Fibroblast of gingiva (primary cell): Measurements from ENCODE around the gene RHEBL1.

ENCODE experiments used
- DNase-seq: peaks from one replicate; pipeline ENCODE4 v3.0.0-alpha.2; 2011; ENCODE audit warnings: low read depth

RHEBL1 gene

GRCh38 chr12:49037111-49037946 lies 32.5 kb downstream of the RHEBL1 start:
- no peak for DNase-seq

DNA sequence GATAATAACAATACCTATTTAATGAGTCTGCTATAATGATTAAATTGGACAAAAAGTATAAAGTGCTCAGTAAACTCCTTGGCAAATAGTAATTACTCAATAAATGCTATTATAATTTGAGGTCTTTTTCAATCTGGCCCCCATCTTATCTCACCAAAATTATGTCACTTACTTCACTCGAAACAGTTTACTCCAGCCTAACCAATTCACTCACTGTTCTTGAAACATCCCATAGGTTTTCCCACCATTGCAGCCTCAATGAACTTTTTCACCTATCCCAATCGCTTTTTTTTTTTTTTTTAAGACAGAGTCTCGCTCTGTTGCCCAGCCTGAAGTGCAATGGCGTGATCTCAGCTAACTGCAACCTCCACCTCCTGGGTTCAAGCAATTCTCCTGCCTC lies 33.8 kb downstream of the RHEBL1 start:
- no peak for DNase-seq

DNA sequence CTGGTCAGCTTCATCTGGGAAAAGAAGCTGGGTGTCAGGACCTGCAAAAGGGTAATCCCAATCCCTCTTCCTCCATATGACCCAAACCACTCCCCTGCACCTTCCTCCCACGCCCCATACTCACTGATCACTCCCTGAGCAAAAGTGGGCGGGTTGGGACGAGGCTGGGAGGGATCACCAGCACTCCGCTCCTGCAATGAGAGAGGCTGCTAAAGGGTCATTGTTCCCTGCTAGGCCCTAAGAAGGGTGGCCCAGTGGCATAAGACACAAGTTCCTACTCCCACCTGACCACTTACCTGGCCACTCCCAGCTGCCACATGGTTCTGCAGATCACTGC lies 35.5 kb downstream of the RHEBL1 start:
- DNase-seq = no peak

- no peak for DNase-seq
Measured at GRCh38 chr12:49033611-49034285, 36.0 kb downstream of the RHEBL1 start.

- no peak for DNase-seq
Measured at GRCh38 chr12:49032679-49033447, 36.9 kb downstream of the RHEBL1 start.

GRCh38 chr12:49032276-49032675 lies 37.5 kb downstream of the RHEBL1 start:
- no peak for DNase-seq

DNA sequence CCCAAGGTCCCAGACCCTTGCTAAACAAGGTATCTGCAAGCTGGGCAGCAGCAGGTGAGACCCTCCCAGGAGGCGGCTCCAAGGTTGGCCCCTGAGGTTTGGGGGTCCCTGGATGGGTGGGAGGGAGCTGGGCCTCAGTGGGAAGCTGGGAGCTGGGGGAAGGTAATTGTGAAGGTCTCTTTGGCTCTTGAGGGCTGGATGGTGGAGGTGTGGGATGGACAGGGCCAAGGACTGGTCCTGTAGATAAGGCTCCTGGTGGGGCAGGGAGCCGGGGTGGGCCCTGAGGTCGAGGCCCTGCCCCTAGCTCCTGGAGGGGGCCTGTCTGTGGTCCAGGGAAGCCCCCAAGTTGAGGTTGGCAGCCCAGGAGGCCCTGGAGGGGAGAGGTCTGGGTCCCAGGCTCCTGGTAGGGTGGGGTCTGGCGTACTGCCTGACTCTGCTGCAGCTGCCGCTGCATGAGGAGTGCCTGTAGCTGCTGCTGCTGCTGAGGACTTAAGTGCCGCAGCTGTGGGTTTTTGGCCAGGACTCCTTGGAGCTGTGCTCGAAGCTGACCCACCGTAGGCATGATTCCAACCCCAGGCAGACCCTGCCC lies 38.1 kb downstream of the RHEBL1 start:
- no peak for DNase-seq

DNA sequence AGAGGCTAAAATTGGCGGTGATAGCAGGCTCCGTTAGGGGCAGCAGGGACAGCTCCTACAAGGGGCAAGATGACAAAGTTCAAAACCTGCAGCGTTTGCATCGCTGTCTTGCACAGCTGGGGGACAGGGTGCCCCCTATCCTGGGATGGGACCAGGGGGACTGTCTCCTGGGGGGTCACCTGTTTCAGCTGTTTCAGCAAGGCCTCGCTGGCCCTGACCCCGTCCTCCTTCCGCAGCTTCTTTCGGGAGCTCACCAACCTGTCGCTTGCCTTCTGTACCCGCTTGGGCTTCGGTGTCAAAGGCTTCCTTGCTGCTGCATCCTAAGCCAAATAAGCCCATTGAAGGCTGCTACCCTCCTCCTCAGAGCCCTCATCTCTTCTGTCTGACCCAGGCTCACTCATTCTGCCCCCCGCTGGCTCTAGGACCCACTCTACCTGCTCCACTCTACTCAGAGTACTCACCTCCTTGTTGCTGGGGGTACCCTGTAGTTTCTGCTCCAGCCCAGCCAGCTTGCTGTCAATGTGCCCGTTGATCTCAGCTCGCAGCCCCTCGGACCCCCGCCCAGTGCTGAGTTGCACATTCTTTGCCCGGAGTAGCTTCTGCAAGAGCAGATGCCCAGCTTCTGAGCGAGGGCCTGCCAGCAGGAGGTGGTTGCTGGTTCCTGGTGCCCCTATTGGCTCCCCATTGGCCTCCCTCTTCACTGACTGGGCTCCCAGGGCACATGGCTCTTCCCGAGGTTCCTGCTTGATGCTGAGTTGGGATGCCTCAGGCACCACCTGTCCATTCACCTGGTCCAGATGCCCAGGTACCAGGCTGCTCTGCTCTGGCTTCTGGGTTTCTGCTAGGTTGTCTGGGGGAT lies 38.8 kb downstream of the RHEBL1 start:
- DNase-seq = no peak

- DNase-seq = no peak
Measured at GRCh38 chr12:49030119-49030518, 39.7 kb downstream of the RHEBL1 start.

DNA sequence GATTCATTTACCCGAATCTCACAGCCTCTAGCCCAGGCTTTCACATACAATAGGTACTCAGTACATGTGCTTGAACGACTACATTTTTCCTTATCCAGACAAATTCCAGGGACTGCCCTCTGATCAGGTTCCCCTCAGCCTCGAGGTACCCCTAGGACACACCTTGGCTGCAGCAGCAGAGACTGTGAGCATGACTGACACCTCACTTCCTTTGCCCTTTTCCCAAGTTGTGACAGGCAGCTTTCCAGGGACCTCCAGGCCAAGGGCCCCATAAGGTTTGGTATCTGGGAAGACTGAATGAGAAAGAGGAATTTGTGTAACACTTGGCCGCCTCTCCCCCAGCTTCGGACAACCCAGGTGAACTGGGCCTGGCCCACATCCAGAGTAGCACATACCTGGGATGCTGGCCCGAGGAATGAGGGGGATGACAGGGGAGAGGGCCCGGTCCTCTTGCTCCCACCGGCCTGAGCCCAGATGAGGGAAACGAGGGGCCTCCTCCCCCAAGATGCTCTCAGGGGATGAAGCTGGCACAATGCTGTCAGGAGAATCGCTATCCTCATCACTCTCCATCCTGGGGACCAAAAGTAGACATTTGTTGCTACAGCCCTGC lies 41.0 kb downstream of the RHEBL1 start:
- no peak for DNase-seq

DNA sequence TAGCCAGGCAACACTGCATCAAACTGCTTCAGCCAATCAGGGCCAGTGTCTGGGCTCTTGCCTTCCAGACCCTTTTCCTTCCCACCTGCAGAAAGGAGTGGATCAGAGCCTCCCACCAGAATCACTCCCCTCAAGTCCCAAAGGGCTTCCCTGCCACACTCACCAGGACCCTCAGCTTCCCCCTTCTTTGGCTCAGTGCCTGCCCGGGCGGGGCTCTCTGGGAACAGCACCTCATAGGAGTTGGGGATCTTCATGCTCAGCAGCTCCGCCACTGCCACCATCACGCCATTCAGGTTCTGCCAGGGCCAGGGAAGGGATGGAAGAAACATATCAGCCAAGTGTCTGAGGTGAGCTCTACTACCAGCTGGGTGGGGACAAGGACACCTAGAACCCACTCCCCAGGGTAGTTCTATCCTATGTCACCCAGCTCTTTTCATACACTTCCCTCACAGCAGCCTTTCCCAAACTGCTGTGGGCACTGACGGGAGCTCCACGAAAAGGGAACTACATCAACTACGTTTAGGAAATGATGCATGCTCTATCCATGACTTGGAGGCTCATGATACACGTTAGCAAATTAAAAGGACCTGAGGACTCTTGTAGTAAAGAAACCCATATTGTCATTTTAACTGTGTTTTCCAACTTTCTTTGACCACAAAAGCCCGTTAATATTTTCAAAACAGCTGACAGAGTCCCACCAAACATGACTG lies 41.8 kb downstream of the RHEBL1 start:
- DNase-seq = no peak

- no peak for DNase-seq
Measured at GRCh38 chr12:49026678-49027480, 42.9 kb downstream of the RHEBL1 start.

DNA sequence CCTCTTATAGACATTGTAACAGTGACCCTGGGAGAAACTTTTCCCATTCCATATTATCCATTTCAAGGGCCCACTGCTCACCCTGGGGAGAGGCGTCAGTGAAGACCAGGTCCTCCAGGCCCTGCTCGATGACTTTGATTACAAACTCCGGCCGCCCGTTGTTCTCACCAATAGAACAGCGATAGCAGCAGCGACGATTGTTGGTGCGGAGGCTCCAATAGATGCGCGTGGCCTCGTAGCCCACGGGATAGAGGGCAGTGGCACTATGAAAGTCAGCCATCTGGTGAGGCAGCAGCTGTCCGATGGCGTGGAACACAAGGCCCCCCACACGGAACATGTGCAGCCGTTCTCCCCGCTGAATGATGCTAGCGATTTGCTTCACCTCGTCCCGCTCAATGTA lies 43.7 kb downstream of the RHEBL1 start:
- no peak for DNase-seq

GRCh38 chr12:49025463-49025862 lies 44.3 kb downstream of the RHEBL1 start:
- no peak for DNase-seq

- DNase-seq = no peak
Measured at GRCh38 chr12:49024543-49024942, 45.2 kb downstream of the RHEBL1 start.

GRCh38 chr12:49023812-49024211 lies 46.0 kb downstream of the RHEBL1 start:
- no peak for DNase-seq

GRCh38 chr12:49022558-49023178 lies 47.1 kb downstream of the RHEBL1 start:
- no peak for DNase-seq

DNA sequence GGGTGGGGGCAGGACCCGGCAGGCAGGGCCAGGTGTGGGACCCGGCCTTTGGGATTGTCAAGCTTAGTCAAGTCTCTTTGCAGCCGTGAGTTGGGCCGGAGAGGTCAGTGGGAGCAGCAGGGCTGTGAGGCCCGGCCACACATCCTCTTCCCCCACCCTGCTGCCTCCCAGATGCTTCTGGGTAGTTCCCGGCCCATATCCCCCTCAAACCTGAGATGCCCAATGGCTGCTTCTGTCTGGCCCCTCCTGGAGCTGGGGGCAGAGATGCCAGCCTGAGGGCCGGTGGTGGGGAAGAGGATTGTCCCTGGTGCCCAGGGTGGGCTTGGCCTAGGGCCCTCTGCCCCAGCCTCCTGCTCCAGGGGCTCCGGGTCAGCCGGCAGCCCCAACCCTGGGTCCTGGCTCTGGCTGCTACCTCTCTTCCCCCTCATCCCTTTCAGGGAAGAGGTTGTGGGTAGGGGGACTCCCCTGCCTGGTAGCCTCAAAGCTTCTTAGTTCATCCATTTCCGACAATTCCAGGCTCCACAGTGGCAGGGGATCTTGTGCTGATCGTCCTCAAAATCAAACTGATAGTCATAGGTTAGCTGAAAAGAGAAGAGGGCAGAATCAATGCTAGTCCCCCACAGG lies 48.4 kb downstream of the RHEBL1 start:
- no peak for DNase-seq

- no peak for DNase-seq
Measured at GRCh38 chr12:49020441-49020840, 49.3 kb downstream of the RHEBL1 start.
